ENCODE results near the gene LMX1B.

The LMX1B gene

DNA sequence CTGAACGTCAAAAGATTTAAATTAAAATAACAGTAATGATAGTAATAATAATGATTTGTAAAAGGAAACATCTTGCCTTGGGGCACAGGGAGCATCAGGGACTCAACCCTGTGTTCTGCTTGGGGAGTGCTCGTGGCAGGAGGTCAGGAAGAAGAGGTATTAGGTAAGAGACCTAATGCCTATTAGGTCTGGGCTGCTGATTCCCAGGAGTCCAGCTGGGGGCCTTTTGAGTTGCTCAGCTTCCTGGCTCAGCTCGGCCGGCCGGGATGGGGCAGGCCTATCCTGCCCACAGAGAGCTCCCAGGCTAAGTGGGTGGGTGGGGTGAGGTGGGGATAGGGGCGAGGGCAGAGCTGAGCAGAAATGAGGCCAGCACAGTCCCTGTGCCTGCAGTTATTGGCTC lies 17.5 kb downstream of the LMX1B start:
- H3K4me3 ChIP-seq (ENCODE audit: control insufficient read depth, low read depth, low read length), result no peak overlapping the region
- DNase-seq (ENCODE audit: low read depth), result no peak
- TF ChIP-seq, protein P1, sequence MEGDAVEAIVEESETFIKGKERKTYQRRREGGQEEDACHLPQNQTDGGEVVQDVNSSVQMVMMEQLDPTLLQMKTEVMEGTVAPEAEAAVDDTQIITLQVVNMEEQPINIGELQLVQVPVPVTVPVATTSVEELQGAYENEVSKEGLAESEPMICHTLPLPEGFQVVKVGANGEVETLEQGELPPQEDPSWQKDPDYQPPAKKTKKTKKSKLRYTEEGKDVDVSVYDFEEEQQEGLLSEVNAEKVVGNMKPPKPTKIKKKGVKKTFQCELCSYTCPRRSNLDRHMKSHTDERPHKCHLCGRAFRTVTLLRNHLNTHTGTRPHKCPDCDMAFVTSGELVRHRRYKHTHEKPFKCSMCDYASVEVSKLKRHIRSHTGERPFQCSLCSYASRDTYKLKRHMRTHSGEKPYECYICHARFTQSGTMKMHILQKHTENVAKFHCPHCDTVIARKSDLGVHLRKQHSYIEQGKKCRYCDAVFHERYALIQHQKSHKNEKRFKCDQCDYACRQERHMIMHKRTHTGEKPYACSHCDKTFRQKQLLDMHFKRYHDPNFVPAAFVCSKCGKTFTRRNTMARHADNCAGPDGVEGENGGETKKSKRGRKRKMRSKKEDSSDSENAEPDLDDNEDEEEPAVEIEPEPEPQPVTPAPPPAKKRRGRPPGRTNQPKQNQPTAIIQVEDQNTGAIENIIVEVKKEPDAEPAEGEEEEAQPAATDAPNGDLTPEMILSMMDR (IDR thresholded peaks at IDR 0.05; ENCODE audit: control insufficient read depth, insufficient read depth, low read depth, low read length, missing control alignments), result no peak

DNA sequence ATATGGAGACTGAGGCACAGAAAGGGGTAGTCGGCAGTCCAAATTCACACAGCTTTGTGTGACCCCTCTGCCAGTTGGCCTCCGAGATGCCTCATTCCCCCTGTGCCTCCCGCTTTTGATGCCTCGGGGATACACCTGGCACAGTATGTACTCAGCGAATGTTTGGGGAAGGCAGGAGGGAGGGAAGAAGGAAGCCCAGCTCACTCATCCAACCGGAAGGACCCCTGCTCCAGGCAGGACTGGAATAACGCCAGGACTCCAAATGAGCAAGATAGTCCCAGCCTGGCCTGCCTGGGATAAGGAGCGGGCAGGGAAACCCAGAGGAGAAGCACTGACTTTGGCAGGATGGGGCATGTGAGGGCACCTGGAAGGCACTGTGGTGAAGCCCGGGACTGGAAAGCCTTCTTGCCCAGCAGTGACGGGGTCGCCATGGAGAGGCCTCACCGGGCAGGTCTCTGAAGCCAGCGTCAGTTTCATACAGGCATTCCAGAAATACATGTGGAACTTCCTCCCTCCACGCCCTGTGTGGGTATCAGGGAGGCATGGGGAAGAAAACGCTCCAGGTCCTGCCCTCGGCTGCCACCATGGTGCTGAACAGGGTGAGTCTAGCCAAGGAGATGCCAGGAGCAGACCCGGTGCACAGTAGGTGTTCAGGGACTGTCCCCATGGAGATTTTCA lies 20.3 kb downstream of the LMX1B start:
- no peak for DNase-seq (ENCODE audit: low read depth)
- H3K4me3 ChIP-seq (ENCODE audit: control insufficient read depth, low read depth, low read length), result no peak overlapping the region
- TF ChIP-seq, protein P1 (IDR thresholded peaks at IDR 0.05; ENCODE audit: control insufficient read depth, insufficient read depth, low read depth, low read length, missing control alignments), result no peak

DNA sequence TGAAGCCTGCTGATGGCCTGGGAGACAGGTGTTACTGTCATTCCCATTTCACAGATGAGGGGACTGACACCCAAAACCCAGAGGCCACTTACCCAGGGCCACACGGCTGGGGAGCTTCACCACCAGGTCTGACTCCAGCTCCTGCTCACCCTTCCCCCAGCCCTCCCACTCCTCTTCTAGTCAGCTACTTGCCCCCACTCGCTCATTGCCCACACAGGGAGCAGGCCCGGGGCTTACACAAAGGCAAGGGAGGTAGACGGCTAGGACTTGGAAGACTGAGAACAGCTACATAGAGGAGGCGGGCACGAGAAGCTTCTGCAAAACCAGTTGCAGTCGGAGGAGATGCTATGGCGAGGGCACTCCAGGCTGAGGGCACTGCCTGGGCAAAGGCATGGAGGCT lies 21.3 kb downstream of the LMX1B start:
- TF ChIP-seq, protein P1 (IDR thresholded peaks at IDR 0.05; ENCODE audit: control insufficient read depth, insufficient read depth, low read depth, low read length, missing control alignments), result no peak
- no peak overlapping the region for H3K4me3 ChIP-seq (ENCODE audit: control insufficient read depth, low read depth, low read length)
- DNase-seq (ENCODE audit: low read depth), result no peak

DNA sequence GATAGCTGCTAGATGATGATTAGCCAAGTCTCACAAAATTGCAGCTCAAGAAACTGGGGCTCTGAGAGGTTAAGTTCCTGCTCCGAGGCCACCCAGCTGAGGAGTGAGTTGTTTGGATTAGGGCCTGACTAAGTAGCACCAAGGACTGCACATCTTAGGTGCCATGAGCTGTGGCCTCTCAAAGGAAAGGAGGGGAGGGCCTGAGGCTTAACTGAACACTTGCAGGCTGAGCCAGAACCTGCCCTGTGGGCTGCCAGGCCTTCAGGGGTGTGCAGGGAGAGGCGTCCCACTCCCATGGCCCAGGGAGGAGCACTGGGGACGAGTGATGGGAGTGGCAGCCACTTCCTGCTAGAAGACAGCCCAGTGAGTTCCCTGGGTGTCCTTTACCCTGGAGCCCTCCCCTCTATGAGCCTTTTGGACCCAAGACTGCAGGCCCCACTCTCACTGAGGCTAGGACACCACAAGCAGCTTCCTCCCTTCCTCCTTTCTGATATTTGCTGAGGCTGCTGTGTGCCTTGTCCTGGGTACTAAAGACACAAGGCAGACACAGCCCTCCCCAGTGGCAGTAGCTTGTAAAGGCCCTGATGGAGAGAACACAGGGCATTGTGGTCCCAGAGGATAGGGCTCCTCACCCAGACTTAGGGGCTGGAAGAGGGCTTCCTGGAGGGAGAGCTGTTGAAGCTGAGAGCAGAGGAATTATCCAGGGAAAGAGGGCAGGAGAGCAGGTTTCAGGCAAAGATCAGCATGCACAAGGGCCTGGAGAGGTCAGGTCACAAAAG lies 22.1 kb downstream of the LMX1B start:
- no peak overlapping the region for H3K4me3 ChIP-seq (ENCODE audit: control insufficient read depth, low read depth, low read length)
- DNase-seq (ENCODE audit: low read depth), result no peak
- TF ChIP-seq, protein P1 (IDR thresholded peaks at IDR 0.05; ENCODE audit: control insufficient read depth, insufficient read depth, low read depth, low read length, missing control alignments), result no peak

DNA sequence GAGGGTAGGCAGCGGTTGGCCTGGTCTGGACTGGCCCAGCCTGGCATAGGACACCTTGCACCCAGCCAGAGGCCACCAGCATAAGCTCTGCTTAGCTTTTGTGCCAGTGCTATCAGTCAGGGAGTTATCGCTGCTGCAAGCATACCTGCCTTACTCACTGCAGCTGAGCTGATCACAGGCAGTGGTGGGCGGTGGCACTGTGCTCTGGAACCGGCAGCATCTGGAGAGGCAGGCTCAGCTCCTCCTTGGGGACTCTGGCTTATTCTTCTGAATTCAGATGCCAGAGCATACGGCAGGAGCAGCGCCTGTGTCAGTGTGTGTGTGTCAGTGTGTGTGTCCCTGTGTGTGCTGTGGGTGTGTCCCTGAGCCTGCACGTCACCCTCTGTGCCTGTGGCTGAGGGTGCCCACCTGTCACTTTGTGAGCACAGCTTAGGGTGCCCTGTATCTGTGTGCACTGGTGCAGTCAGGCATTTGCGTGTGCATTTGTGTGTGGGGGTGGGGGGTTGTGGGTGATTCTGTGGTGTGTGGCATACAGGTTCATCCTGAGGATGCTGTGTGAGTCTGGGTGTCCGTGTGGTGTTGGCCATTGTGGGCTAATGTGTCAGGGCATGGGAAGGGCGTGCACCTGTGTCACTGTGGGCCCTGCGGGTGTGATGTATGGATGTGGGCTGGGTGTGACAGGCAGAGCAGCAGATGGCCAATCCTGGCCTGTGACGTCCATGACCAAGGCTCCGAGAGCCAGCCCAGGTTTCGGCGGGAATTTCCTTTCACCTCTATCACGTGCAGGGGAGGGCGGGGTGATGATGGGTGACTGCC lies 23.5 kb downstream of the LMX1B start:
- no peak for DNase-seq (ENCODE audit: low read depth)
- TF ChIP-seq, protein P1 (IDR thresholded peaks at IDR 0.05; ENCODE audit: control insufficient read depth, insufficient read depth, low read depth, low read length, missing control alignments), result no peak
- no peak overlapping the region for H3K4me3 ChIP-seq (ENCODE audit: control insufficient read depth, low read depth, low read length)

DNA sequence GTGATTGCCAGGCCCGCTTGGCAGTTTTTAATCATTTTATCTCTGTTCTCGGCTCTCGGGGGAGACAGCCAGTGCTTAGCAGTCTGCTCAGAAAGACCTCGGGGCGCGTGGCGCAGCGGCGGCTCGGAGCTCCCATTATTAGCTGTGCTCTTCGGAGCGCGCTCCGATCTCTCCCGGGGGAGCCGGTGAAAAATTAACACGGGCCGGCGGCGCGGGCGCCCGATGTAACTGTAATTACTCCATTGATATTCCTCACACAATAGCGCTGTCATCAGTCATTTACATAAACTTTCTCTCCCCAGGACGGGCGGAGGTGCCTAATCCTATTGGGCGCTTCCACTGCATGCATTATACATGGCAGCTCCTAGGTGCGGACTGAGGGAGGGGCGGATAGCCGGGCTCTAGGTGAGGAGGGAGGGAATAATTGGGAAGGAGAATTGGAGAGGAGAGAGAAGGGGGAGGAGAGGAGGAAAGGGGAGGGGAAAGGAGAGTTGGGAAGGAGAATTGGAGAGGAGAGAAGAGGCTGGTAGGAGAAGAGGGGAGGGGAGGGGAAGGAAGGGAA lies 24.9 kb downstream of the LMX1B start:
- DNase-seq (ENCODE audit: low read depth), result no peak
- no peak overlapping the region for H3K4me3 ChIP-seq (ENCODE audit: control insufficient read depth, low read depth, low read length)

More for the DNA sequence above, 24.9 kb downstream of the LMX1B start:
- TF ChIP-seq, protein P1 (IDR thresholded peaks at IDR 0.05; ENCODE audit: control insufficient read depth, insufficient read depth, low read depth, low read length, missing control alignments), result no peak
